IPS-NIHi11 (cell line): Measurements from ENCODE around the gene FERD3L.
"Not testable (repeated sequence)": the region's sequence is repeated elsewhere in the genome, so short reads cannot be mapped to it uniquely, and the experiment has no call there.

Source experiments
- DNase-seq: peaks from one replicate; pipeline ENCODE4 v3.0.0; 2012; ENCODE audit warnings: mixed read lengths, low spot score

FERD3L gene, protein sequence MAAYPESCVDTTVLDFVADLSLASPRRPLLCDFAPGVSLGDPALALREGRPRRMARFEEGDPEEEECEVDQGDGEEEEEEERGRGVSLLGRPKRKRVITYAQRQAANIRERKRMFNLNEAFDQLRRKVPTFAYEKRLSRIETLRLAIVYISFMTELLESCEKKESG

DNA sequence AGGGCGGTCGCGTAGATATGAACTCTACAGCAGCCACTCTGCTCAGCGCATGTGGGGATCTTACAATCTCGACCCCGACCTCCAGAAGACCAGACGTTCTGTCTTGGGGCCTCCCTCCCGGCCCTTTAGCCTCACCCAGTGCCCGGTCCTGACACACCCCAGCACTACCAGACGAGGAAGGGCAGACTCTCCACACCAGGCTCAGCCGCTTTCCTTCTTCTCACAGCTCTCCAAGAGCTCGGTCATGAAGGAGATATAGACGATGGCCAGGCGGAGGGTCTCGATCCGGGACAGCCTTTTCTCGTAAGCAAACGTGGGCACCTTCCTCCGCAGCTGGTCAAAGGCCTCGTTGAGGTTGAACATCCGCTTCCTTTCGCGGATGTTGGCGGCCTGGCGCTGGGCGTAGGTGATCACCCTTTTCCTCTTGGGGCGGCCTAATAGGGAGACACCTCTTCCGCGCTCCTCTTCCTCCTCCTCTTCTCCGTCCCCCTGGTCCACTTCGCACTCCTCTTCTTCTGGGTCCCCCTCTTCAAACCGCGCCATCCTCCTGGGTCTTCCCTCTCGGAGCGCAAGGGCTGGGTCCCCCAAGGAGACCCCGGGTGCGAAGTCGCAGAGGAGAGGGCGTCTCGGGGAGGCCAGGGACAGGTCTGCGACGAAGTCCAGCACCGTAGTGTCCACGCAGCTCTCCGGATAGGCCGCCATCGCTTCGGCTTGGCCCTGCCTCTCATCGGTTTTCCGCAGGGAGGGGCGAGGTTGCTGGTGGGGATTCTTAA, at the start of gene FERD3L:
FERD3L (minus strand) TSS at position 761 of the 773 bp plus-strand sequence; CDS start at position 702, 59 bp downstream.
- peak; percentile 22 for DNase-seq

DNA sequence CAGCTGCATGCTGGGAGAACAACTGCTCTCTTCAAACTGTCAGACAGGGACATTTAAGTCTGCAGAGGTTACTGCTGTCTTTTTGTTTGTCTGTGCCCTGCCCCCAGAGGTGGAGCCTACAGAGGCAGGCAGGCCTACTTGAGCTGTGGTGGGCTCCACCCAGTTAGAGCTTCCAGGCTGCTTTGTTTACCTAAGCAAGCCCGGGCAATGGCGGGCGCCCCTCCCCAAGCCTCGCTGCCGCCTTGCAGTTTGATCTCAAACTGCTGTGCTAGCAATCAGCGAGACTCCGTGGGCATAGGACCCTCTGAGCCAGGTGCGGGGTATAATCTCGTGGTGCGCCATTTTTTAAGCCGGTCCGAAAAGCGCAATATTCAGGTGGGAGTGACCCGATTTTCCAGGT, 49.2 kb upstream of the FERD3L start:
- DNase-seq: not testable (repeated sequence)

DNA sequence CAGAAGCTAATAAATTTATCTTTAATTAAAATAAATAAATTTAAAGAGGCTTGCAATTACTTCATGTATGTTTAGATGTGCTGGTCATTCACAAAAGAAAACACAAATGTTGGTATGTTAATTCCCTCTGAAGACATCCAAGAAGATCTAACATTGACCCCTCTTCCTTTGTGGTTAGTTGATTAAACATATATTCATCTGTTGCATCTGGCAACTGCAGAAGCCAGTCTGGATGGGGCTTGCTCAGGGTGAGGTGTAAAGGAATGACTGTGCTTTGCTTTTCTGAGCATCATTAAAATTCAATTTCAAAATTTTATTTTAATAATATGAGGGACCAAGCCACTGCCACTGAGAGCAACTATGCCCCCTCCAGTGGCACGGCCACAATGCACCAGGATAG, 36.4 kb upstream of the FERD3L start:
- DNase-seq: no peak

DNA sequence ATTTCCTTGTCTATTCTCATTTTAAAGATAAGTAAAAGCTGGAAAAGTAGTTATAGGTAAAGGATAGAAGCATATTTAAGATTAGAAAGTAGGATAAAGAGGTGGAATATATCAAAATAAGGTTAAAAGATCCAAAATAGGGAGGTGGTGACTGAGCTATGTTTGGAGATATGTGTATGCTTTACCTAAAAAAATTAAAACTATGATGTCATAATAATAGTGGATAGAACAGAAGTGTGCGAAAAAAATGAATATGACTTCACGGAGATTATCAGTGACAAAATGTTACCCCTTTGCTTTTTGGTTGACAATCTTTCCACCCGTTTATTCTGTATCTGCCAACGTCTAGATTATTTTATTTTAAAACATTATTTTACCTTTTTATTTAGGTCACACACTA, 33.4 kb upstream of the FERD3L start:
- no peak for DNase-seq

DNA sequence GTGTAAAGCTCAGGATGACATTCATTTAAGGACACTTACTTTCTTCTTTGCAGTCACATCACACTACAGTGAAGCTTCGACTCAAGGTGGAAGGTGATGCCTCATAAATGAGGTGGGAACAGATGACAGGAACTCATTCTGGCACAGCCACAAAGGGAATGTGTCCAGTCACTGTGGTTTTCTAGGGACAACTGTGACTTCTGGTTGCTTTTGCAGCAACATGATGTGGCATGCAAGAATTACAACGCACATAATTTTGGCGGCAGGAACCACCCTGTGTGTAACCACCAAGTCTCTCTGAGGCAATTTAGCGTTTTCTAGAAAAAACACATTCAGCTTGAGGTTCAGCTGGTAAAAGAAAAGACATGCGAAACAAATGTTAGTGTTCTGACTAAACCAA, 32.0 kb upstream of the FERD3L start:
- no peak for DNase-seq

DNA sequence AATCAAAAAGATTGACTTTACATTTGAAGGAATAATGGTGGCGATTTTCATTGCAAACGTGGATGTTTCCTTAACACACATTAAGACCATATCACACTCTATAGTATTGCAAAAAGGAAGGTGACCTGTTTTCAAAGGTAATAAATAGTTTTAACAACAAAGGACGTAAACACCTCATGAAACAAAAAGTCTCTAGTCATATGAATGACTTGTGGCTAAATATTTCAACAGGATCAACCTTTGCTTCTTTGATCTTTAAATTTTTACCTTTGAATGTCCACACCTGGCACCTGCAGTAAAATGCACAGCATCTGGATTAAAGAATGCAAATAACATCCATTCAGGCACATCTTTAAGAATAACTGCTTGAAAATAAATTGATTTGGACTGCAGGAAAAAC, 30.0 kb upstream of the FERD3L start:
- no peak for DNase-seq

DNA sequence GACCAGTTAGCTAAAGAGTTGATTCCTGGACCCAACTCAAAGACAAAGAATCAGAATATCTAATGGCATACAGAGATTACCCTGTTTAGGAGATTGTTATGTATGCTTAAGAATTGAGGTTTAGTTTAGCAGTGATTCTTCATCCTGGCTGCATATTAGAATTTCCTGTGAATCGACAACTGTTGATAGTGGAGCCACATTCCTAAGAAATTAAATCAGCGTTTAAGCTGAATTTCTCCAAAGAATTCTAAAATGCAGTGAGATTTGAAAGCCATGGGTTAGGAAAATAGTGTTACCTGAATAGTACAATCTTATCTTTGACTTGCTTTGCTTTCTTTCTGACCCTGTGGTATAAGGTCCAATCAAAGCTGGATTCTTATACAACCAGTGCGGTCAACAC, 16.4 kb upstream of the FERD3L start:
- DNase-seq: no peak

DNA sequence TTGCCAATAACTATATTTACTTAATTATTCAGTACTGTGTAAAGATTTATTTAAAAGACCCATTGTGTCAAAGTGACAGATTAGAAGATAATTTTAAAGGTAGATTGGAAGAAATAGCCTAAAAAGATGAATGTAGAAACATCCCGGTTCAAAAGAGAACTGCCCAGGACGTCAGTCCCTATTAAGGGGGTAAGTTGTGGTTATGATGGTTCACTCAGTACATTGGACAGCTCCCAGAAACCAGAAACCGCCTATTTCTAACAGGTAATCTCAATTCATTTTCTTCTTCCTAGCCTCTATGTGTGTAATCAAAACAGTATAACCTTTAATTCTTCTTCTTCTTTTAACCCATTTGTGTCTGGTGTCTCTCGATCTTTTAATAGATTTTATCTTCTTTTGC, 1.5 kb upstream of the FERD3L start:
- peak; percentile 58 for DNase-seq

DNA sequence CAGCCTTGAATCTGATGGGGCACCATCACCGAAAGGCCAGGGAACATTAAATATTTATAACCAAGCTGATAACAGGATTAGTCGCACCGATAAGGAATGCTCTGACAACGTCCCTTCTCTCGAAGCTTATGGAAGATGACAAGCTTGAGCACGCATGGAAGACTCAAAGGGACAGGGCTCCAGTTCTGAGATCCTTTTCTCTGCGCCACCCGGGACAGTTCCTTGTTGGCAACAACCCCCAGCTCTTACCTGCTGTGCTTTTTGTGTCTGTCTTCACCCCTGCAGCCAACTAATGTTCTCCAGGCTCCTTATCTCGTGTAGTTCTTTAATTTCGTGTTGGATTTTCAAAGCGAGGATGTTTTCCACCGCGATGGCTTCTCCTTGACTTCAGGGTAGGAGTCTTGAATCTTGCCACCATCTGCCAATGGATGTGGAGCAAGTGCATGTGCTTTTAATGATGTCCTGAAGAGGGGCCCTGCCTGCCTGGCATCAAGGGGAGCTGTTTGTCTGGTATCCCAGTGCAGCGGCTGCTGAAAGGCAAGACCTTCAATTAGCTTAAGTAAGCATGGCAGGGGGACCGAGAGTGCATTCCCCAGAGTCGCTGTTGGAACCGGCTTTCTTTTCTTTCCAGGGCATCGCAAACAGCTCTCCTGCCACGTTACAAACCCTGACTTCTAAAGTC, 354 bp upstream of the FERD3L start:
- DNase-seq: peak; percentile 32

DNA sequence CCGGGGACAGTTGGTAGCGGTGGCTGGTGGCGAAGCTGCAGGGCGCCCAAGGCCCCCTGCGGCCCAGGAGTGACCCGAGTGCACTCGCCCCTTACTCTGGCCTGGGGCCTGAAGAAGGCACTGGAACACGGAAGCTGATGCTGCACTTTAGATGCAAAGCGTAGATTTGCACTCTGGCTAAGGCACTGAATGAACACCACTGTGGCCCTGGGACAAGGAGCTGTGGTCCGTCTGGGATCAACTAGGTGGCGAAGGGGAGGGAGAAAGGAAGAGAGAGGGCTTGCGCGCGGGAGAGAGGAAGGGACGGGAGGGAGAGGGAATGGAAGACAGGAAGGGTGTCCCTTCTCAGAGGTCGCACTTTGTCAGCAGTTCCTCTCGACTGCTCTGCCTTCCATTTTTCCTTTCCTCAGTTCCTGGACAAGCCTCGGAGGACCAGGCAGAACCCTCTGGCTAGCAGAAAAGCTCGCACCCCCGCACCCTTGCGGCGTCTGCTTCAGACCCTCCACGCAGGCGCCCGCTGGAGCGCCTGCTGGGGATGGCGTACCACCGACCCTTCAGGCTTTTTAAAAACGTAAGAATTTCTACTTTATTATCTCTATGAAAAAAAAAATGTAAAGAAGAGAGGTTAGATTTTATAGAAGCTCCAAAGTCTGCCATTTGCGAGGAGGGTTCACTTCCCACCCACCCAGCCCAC, 1.2 kb downstream of the FERD3L start:
- peak; percentile 65 for DNase-seq

DNA sequence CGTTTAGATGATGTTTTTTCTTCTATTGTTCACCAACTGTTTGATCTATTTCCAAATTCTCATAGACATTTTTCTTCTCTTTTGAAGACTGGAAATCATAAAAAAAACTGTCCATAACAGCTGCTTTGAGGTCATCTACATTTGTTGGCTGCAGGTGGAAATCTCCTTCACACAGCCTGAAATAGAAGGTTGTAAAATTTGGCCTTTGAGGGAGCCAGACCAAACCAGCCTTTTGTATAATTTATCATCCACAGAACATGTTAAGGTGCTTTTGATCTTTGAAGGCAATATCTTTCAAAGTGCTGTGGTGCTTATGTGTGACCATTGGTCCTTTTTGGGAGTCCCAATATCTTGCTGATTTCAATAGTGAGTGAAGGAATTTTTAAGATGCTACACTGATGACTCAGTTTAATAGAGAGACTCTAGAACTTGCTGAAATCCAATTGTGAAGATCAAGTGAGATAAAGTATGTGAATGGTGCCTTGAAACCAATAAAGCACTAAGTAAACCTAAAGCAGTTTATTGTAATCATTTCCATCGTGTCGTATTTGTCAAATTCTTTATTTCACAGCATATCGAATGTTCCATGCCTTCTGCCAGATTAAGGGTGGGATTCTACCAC, 5.4 kb downstream of the FERD3L start:
- DNase-seq: no peak

DNA sequence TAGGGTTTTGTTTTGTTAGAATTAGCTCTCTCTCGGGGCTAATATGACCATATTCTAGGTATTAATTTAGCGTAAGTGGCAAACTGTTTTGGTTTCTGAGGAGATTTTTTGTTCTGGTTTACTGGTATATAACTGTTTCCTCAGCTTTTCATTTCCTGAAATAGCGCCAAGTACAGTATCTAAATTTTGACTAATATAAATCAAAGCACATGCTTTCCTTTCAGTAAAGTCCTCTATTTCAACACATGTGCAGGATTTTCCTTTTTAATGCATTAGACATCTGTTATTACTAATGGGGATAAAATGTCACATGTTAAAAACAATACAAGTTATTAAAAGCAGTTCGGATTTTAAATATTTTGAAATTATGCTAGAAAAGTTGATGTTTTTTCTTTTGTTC, 11.3 kb downstream of the FERD3L start:
- DNase-seq: no peak

DNA sequence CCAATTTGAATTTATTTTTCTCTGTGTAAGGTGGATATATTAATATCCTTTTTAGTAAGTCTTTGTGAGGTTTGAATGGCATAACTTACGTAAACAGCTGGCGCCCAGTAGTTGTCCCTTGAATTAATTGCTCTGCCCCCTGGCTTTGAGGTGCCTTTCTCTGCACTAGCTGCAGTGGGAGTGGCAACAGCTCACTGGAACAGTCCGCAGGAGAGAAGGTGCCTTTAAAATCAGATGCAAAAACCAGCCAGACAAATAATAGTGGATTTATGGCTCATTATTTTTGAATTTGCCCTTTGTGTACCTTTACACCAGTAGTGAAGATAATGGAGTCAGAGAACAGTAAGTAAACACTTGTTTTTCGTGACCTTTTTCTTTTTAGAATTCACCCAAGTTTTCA, 11.8 kb downstream of the FERD3L start:
- DNase-seq: no peak

DNA sequence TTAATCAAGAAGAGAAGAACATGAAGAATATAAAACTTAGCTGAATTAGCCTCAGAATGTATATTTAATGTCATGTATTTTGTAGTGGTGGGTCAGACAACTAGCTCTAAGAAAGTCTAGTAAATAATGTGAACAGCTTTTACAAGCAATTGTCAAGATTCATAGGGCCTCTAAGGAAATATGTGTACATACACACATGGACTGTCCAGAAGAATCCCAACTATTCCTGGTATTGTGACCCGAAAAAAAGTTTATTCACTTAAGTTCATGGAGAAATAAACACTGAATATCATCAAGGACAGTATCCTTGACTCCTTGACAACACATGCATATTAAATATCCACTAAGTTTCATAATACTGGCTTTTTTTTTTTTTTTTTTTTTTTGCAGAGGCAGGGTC, 16.4 kb downstream of the FERD3L start:
- DNase-seq: no peak

DNA sequence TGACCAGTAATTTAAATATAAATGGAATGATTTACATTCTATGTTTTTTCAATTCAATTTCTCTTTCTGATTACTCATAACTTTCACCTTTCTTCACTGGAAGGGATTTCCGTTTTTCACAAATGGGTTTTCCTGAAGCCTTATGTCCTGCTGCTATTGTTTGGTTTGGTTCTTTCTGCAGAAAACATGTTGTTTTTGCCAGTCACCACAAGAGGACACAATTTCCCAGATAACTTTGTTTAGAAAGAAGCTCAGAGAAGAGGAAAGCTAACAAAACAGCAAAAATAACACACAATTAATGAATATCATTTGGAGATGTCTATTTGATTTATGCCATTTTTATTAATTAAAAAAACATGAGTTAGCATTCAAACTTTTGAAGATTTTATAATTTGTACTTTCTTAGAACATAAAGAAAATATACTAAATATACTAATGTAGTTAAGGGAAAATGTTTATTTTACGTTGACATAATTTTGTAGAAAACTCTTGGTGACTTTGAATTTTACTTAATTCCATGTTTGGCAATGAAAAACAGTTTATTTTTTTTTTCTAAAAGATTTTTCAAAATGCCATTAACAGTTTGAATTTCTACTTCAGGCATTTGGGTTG, 23.1 kb downstream of the FERD3L start:
- peak; percentile 33 for DNase-seq

DNA sequence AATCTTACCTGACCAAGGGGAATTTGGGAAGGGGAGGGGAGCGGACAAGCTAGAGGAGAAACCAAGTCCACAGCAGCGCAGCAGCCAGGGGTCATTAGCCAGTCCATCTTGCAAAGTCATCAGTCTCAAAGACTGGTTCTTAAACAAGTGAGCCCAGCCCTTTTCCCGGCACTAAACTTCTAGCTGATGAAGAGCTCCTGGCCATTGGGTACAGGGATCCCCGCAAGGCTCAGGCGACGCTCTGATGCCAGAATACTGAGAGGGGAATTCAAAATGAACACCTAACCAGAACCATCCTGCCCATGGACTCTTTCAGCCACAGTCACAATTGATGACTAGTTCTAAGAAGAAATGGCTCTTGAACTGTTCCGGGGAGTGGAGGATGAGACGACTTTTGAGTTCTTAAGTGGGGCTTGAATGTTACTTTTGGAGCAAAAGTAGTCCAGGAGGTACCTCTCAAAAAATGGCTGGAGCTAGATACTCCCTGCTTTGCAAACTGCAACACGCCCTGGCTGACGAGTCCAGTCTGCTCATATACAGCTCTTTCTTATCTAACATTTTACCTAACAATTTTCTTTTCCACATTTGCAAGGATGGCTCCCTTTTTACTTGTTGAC, 25.2 kb downstream of the FERD3L start:
- no peak for DNase-seq

DNA sequence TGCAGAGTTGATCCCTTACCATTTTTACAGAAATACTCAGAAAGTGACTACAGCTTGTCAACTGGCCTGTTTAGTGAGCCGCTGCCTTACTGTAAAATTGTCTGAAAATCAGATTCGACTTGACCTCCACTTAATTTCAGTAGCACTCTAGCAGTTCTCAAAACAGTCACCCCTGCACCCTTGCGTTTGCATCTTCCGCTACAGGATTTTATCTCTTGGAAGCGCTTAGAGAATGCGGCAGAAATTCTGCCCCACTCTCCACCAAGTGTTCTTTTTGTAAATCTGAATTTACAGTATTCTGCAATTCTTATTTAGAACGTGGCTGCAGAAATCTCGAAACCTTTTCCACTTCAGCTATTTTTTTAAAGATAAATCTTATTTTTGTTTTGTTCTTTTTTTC, 25.8 kb downstream of the FERD3L start:
- DNase-seq: no peak

DNA sequence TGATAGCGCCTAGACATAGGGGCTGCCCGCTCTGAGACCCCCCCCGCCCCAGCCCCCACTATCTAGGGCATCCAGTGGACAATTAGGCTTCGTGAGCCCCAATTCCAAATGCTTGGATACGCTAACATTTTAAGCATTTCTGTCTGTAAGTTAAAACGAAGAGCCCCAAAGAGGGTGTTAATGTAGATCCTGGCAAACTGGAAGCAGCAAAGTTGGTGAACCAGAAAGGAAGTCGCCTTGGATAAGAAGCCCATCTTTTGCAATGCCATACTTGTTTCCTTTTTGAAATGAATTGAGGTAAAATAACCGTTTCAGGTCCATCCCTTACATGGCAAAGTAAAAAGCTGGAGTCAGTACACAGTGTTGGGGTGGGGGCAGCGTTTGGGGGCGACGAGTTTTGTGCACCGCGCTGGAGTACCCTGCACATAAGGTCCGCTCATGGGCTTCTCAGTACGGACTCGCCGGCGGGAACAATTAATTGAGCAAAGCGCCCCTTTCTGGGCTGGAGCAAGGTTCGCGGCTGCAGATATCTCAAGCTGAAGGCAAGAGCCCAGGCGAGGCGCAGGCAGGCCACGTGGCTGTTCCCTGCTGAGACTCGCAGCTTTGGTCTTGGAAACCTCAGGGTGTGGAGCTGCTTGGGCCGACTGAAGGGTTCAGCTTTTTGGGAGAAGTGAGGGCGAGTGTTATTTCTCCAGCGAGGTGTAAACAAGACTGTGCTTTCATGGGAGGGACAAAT, 26.4 kb downstream of the FERD3L start:
- peak; percentile 28 for DNase-seq

DNA sequence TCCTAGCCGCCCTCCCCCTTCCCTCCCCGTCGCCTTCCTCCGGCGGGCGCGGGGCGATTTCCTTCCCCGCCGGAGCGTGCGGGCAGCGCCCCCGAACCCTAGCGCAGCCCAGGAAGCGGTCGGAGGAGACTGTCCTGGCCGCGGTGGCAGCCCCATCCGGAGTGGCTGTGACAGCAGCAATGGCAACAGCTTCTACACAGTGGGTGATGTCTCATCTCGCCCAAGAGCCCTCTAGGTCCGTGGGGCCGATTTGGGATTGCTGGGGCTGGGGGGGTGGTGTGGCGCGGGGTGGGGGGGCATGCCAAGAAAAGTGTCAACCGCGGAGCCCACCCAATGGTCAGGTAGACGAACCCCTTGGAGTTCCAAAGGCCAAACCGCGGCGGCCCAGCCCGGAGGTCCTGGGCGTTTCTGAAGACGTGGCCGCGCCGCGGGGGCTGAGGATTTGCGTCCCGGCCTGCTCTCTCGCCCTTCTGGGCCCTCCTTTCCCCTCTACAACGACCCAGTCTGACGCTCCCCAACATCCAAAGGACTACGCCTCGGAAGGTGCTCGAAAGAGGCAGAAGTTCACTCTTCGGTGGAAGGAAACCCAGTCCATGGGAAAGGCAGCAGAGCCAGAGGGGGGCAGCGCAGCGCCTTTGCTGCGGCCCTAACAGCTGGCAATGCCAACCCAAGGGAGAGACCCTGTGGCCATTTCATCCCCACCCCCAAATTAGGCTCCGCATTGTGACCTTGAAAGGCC, 27.2 kb downstream of the FERD3L start:
- peak; percentile 10 for DNase-seq
